Measurements from ENCODE around the gene SMIM38.

GRCh38 chr11:69131644-69132300 lies 24.0 kb upstream of the SMIM38 start:
- TF ChIP-seq POLR2A (IDR thresholded peaks at IDR 0.05) = no peak
- TF ChIP-seq CTCF (IDR thresholded peaks at IDR 0.05 in 8 of 11, conservative IDR thresholded peaks at IDR 0.05 in 3 of 11) = peak in 10 of 11 experiments; percentile 43 to 75 (median 64)
- TF ChIP-seq POLR2AphosphoS5 (IDR thresholded peaks at IDR 0.05) = no peak

All from spleen (tissue), 7 donors.